Sigmoid colon (tissue), 4 donors: ENCODE results near the gene OTULINL.

Source experiments
- CTCF ChIP-seq, 4 experiments: fragments of 450-650 bp in 3 of 4; fragments of 200-600 bp in 1 of 4; IDR thresholded peaks; one replicate each; pipeline ENCODE4 v1.5.1; 2016 to 2019; ENCODE audit warnings: antibody characterized with exemption in 4 of 4, mild to moderate bottlenecking in 3 of 4, moderate library complexity in 2 of 4
- POLR2AphosphoS5 ChIP-seq, 4 donors: sonication (generic); formaldehyde crosslinking; IDR thresholded peaks; one replicate each; pipeline ENCODE4 v1.6.1; 2017; ENCODE audit warnings: antibody characterized with exemption in 4 of 4

GRCh38 chr5:14557791-14558415 is 23.7 kb upstream of the OTULINL start:
- TF ChIP-seq POLR2AphosphoS5 (IDR thresholded peaks at IDR 0.05) (no peak), CTCF (IDR thresholded peaks at IDR 0.05) (no peak)
